HCT116 (cell line): ENCODE results near the gene RHBDD1.

ENCODE experiments used
- CTCF ChIP-seq, 3 experiments: fragments of 200-600 bp in 1 of 3; sonication (generic) in 1 of 3; IDR thresholded peaks in 2 of 3; conservative IDR thresholded peaks in 1 of 3; 2 replicates each; pipeline ENCODE4 v1.5.1; 2012 to 2017; ENCODE audit warnings: low read depth in 2 of 3, low read length in 2 of 3, antibody characterized with exemption in 1 of 3, borderline replicate concordance in 1 of 3, control low read depth in 1 of 3, mild to moderate bottlenecking in 1 of 3, mixed read lengths in 1 of 3, mixed run types in 1 of 3, moderate library complexity in 1 of 3; ENCODE audit not compliant: insufficient read depth in 1 of 3
- EZH2phosphoT487 ChIP-seq: fragments of 200-600 bp; IDR thresholded peaks from 2 replicates; pipeline ENCODE4 v1.6.1; 2018; ENCODE audit warnings: antibody characterized with exemption, borderline replicate concordance
- JUND ChIP-seq: IDR thresholded peaks from 2 replicates; pipeline ENCODE4 v1.6.1; 2012
- POLR2AphosphoS5 ChIP-seq: IDR thresholded peaks from 2 replicates; pipeline ENCODE4 v1.6.1; 2011; ENCODE audit warnings: mild to moderate bottlenecking, low read depth, low read length, moderate library complexity
- SP1 ChIP-seq: IDR thresholded peaks from 2 replicates; pipeline ENCODE4 v1.6.1; 2012; ENCODE audit warnings: low read depth
- TCF7L2 ChIP-seq: IDR thresholded peaks from 2 replicates; pipeline ENCODE4 v1.7.0; 2011; ENCODE audit warnings: borderline replicate concordance, inconsistent platforms; ENCODE audit not compliant: insufficient read depth, insufficient read length; ENCODE audit errors: extremely low read depth
- YY1 ChIP-seq: IDR thresholded peaks from 2 replicates; pipeline ENCODE4 v1.6.1; 2011; ENCODE audit warnings: low read length, low read depth, moderate library complexity, mild to moderate bottlenecking; ENCODE audit not compliant: insufficient replicate concordance; ENCODE audit errors: extremely low read depth
- ZBTB33 ChIP-seq: IDR thresholded peaks from 2 replicates; pipeline ENCODE4 v1.6.1; 2011; ENCODE audit warnings: mild to moderate bottlenecking, low read length, moderate library complexity; ENCODE audit not compliant: insufficient replicate concordance; ENCODE audit errors: extremely low read depth
- TF ChIP-seq, protein P1 (sequence below): IDR thresholded peaks from 2 replicates; pipeline ENCODE4 v1.6.1; 2012; ENCODE audit warnings: low read depth

DNA sequence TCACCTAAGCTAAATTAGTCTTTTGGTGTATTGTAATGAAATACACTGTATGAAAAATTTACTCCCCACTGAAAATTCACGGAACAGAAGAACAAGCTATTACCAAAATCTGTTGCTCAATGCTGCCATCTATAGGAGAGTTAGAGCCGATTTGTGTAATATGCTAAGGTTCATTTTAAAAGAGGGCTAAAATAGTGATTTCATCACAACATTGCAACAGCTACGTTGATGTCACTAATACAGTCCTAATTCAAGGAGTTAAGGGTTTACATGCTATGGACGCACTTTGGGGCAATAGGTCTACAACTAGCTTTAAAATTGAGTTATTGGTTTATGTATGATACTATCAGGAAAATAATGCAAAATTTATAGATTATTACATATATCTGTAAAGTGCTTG lies 33.3 kb upstream of the RHBDD1 start:
- TF ChIP-seq CTCF (IDR thresholded peaks at IDR 0.05 in 2 of 3, conservative IDR thresholded peaks at IDR 0.05 in 1 of 3; ENCODE audit: borderline replicate concordance in 1 of 3, insufficient read depth in 1 of 3, low read depth in 2 of 3, low read length in 2 of 3), result peak in 2 of 3 experiments; percentile 55 to 74; a peak in 3 of 6 replicates
- TF ChIP-seq, protein P1, sequence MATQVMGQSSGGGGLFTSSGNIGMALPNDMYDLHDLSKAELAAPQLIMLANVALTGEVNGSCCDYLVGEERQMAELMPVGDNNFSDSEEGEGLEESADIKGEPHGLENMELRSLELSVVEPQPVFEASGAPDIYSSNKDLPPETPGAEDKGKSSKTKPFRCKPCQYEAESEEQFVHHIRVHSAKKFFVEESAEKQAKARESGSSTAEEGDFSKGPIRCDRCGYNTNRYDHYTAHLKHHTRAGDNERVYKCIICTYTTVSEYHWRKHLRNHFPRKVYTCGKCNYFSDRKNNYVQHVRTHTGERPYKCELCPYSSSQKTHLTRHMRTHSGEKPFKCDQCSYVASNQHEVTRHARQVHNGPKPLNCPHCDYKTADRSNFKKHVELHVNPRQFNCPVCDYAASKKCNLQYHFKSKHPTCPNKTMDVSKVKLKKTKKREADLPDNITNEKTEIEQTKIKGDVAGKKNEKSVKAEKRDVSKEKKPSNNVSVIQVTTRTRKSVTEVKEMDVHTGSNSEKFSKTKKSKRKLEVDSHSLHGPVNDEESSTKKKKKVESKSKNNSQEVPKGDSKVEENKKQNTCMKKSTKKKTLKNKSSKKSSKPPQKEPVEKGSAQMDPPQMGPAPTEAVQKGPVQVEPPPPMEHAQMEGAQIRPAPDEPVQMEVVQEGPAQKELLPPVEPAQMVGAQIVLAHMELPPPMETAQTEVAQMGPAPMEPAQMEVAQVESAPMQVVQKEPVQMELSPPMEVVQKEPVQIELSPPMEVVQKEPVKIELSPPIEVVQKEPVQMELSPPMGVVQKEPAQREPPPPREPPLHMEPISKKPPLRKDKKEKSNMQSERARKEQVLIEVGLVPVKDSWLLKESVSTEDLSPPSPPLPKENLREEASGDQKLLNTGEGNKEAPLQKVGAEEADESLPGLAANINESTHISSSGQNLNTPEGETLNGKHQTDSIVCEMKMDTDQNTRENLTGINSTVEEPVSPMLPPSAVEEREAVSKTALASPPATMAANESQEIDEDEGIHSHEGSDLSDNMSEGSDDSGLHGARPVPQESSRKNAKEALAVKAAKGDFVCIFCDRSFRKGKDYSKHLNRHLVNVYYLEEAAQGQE, result no peak
- no peak for TF ChIP-seq SP1
- no peak for TF ChIP-seq JUND
- no peak for TF ChIP-seq YY1
- TF ChIP-seq POLR2AphosphoS5, result no peak
- no peak for TF ChIP-seq TCF7L2
- TF ChIP-seq EZH2phosphoT487, result no peak
- TF ChIP-seq ZBTB33, result no peak
